IPS DF 6.9 (cell line): Measurements from ENCODE around the gene C2orf81.
"Not testable (repeated sequence)": the region's sequence is repeated elsewhere in the genome, so short reads cannot be mapped to it uniquely, and the experiment has no call there.

Experiments used
- DNase-seq: peaks from one replicate; pipeline ENCODE4 v3.0.0-alpha.2; 2013; ENCODE audit warnings: low read depth, low spot score
- H3K27ac ChIP-seq: one replicate; pipeline ENCODE4 v1.5.1; 2013; ENCODE audit warnings: low read length, control low read depth
- H3K27me3 ChIP-seq: 2 replicates; pipeline ENCODE4 v1.6.1; 2013; ENCODE audit warnings: mild to moderate bottlenecking, low read length; ENCODE audit not compliant: control insufficient read depth, insufficient read depth
- H3K36me3 ChIP-seq: 2 replicates; pipeline ENCODE4 v1.6.1; 2013; ENCODE audit warnings: low read length; ENCODE audit not compliant: control insufficient read depth, insufficient read depth
- H3K4me1 ChIP-seq: 2 replicates; pipeline ENCODE4 v1.6.1; 2013; ENCODE audit warnings: low read length; ENCODE audit not compliant: control insufficient read depth, insufficient read depth
- H3K4me3 ChIP-seq: 2 replicates; pipeline ENCODE4 v1.5.1; 2013; ENCODE audit warnings: mild to moderate bottlenecking, low read length
- H3K9me3 ChIP-seq: 2 replicates; pipeline ENCODE4 v1.6.1; 2013; ENCODE audit warnings: low read length, inconsistent platforms; ENCODE audit not compliant: control insufficient read depth, insufficient read depth
- WGBS: extraction: QIAGEN DNeasy Blood & Tissue Kit; methylation state at CpG from one replicate; pipeline ENCODE4 v1.1.7; 2013; ENCODE audit warnings: mixed read lengths, missing lambda C conversion rate; ENCODE audit not compliant: insufficient read length, insufficient coverage; 5-methylcytosine and 5-hydroxymethylcytosine counted together

The C2orf81 gene

GRCh38 chr2:74442483-74443297, 21.3 kb upstream of the C2orf81 start:
- not testable (repeated sequence) for H3K9me3 ChIP-seq, H3K4me1 ChIP-seq, DNase-seq, H3K27ac ChIP-seq, H3K36me3 ChIP-seq, H3K27me3 ChIP-seq
- WGBS: no CpG with 5 or more reads among the region's 16 CpGs
- peak overlapping the region; percentile 93; the same call in 1 of the 2 replicates for H3K4me3 ChIP-seq

GRCh38 chr2:74441690-74442482, 20.5 kb upstream of the C2orf81 start, which contains the start of gene RTKN:
RTKN (minus strand) TSS chr2:74441937; CDS start chr2:74441816, 121 bp downstream.
- no peaks in the 10 kb centered on the region for H3K36me3 ChIP-seq
- no peaks in the 10 kb centered on the region for H3K4me1 ChIP-seq
- no peaks in the 10 kb centered on the region for H3K9me3 ChIP-seq
- WGBS: no CpG with 5 or more reads among the region's 75 CpGs
- H3K4me3 ChIP-seq: peak within 1 kb of the TSS; percentile 93
- H3K27me3 ChIP-seq: no peaks in the 10 kb centered on the region
- H3K27ac ChIP-seq: no peak within 1 kb of the TSS
- no peak for DNase-seq

DNA sequence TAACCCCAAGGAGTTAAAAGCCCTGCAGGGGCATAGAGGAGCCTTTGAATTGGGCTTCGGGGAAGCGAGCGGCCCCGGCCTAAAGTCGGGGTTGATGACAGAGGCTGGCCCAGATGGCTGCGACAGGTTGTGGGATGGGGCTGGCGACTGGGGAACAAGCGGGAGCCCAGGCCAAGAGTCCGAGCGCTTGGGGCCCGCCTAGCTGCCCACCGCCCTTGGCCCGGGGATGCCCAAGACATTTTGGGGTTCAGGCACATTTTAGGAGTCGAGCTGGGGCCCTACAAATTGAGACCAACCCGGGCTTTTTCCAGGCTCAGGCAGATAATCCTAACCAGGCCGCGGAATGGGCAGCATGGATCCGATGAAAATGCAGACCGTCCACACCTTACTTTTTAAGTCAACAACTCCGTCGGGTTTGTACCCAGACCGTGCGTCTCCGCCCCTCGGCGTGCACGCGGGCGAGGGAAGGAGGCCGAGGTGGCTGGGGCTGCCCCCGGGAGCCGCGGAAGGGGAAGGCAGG, 19.8 kb upstream of the C2orf81 start:
- DNase-seq: no peak
- WGBS: no CpG with 5 or more reads among the region's 33 CpGs
- Histone ChIP-seq H3K27ac (no peak overlapping the region), H3K9me3 (no peaks in the 10 kb centered on the region), H3K27me3 (no peaks in the 10 kb centered on the region), H3K4me3 (peak overlapping the region; percentile 93), H3K4me1 (0 out of 2 replicates have a peak, but pooled peaks cover 4% of the 10 kb centered on the region), H3K36me3 (no peaks in the 10 kb centered on the region)

GRCh38 chr2:74440378-74441169, 19.2 kb upstream of the C2orf81 start:
- no CpG with 5 or more reads among the region's 45 CpGs for WGBS
- no peaks in the 10 kb centered on the region for H3K9me3 ChIP-seq
- H3K27me3 ChIP-seq: no peaks in the 10 kb centered on the region
- no peak overlapping the region for H3K27ac ChIP-seq
- no peak for DNase-seq
- H3K4me1 ChIP-seq: 0 out of 2 replicates have a peak, but pooled peaks cover 4% of the 10 kb centered on the region
- peak overlapping the region; percentile 93 for H3K4me3 ChIP-seq
- no peaks in the 10 kb centered on the region for H3K36me3 ChIP-seq

- Histone ChIP-seq H3K27me3 (no peaks in the 10 kb centered on the region), H3K27ac (no peak overlapping the region), H3K4me3 (peak overlapping the region; percentile 93; the same call in 1 of the 2 replicates), H3K4me1 (0 out of 2 replicates have a peak, but pooled peaks cover 4% of the 10 kb centered on the region), H3K36me3 (no peaks in the 10 kb centered on the region), H3K9me3 (no peaks in the 10 kb centered on the region)
- DNase-seq: no peak
- WGBS: no CpG with 5 or more reads among the region's 14 CpGs
These were observed 18.5 kb upstream of the C2orf81 start for GRCh38 chr2:74439803-74440377.

- WGBS: no CpG with 5 or more reads among the region's 3 CpGs
- Histone ChIP-seq H3K27me3 (no peaks in the 10 kb centered on the region), H3K9me3 (no peaks in the 10 kb centered on the region), H3K4me1 (0 out of 2 replicates have a peak, but pooled peaks cover 4% of the 10 kb centered on the region), H3K27ac (no peak overlapping the region), H3K4me3 (no peak overlapping the region), H3K36me3 (no peaks in the 10 kb centered on the region)
- no peak for DNase-seq
These were observed 18.0 kb upstream of the C2orf81 start for GRCh38 chr2:74439373-74439772.

DNA sequence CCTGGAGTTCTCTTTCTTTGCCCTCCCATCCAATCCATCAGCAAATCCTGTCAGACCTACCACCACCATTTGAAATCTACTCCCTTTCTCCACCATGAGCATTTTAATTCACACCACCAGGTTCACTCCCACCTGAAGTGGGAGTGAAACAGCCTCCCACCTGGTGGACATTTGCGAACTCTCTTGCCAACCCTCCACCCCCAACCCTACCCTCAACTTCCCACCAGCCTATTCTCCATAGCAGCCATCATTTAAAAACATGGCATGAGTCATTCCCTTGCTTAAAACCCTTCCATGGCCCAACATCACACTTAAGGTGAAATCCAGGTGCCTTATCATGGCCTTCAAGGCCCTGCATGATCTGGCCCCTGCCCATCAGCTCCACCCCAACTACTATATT, 16.8 kb upstream of the C2orf81 start:
- Histone ChIP-seq H3K27ac (no peak overlapping the region), H3K9me3 (no peaks in the 10 kb centered on the region), H3K27me3 (no peaks in the 10 kb centered on the region), H3K36me3 (no peaks in the 10 kb centered on the region), H3K4me3 (no peak overlapping the region), H3K4me1 (0 out of 2 replicates have a peak, but pooled peaks cover 4% of the 10 kb centered on the region)
- no CpG with 5 or more reads among the region's 1 CpG for WGBS
- no peak for DNase-seq

GRCh38 chr2:74436848-74437695, 15.7 kb upstream of the C2orf81 start:
- Histone ChIP-seq H3K4me1 (0 out of 2 replicates have a peak, but pooled peaks cover 4% of the 10 kb centered on the region), H3K9me3 (no peaks in the 10 kb centered on the region), H3K27me3 (no peaks in the 10 kb centered on the region), H3K4me3 (no peak overlapping the region), H3K27ac (no peak overlapping the region), H3K36me3 (peaks cover 4% of the 10 kb centered on the region)
- DNase-seq: no peak
- no CpG with 5 or more reads among the region's 6 CpGs for WGBS

- H3K9me3 ChIP-seq: no peaks in the 10 kb centered on the region
- H3K36me3 ChIP-seq: peaks cover 6% of the 10 kb centered on the region
- no CpG with 5 or more reads among the region's 43 CpGs for WGBS
- H3K4me3 ChIP-seq: no peak overlapping the region
- no peak overlapping the region for H3K27ac ChIP-seq
- 0 out of 2 replicates have a peak, but pooled peaks cover 4% of the 10 kb centered on the region for H3K4me1 ChIP-seq
- no peaks in the 10 kb centered on the region for H3K27me3 ChIP-seq
- no peak for DNase-seq
These were observed 14.8 kb upstream of the C2orf81 start for GRCh38 chr2:74436111-74436805.
